ENCODE data around the gene LRBA.
"Not testable (repeated sequence)": the region's sequence is repeated elsewhere in the genome, so short reads cannot be mapped to it uniquely, and the experiment has no call there.

The LRBA gene, protein sequence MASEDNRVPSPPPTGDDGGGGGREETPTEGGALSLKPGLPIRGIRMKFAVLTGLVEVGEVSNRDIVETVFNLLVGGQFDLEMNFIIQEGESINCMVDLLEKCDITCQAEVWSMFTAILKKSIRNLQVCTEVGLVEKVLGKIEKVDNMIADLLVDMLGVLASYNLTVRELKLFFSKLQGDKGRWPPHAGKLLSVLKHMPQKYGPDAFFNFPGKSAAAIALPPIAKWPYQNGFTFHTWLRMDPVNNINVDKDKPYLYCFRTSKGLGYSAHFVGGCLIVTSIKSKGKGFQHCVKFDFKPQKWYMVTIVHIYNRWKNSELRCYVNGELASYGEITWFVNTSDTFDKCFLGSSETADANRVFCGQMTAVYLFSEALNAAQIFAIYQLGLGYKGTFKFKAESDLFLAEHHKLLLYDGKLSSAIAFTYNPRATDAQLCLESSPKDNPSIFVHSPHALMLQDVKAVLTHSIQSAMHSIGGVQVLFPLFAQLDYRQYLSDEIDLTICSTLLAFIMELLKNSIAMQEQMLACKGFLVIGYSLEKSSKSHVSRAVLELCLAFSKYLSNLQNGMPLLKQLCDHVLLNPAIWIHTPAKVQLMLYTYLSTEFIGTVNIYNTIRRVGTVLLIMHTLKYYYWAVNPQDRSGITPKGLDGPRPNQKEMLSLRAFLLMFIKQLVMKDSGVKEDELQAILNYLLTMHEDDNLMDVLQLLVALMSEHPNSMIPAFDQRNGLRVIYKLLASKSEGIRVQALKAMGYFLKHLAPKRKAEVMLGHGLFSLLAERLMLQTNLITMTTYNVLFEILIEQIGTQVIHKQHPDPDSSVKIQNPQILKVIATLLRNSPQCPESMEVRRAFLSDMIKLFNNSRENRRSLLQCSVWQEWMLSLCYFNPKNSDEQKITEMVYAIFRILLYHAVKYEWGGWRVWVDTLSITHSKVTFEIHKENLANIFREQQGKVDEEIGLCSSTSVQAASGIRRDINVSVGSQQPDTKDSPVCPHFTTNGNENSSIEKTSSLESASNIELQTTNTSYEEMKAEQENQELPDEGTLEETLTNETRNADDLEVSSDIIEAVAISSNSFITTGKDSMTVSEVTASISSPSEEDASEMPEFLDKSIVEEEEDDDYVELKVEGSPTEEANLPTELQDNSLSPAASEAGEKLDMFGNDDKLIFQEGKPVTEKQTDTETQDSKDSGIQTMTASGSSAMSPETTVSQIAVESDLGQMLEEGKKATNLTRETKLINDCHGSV (N-terminal part only)

DNA sequence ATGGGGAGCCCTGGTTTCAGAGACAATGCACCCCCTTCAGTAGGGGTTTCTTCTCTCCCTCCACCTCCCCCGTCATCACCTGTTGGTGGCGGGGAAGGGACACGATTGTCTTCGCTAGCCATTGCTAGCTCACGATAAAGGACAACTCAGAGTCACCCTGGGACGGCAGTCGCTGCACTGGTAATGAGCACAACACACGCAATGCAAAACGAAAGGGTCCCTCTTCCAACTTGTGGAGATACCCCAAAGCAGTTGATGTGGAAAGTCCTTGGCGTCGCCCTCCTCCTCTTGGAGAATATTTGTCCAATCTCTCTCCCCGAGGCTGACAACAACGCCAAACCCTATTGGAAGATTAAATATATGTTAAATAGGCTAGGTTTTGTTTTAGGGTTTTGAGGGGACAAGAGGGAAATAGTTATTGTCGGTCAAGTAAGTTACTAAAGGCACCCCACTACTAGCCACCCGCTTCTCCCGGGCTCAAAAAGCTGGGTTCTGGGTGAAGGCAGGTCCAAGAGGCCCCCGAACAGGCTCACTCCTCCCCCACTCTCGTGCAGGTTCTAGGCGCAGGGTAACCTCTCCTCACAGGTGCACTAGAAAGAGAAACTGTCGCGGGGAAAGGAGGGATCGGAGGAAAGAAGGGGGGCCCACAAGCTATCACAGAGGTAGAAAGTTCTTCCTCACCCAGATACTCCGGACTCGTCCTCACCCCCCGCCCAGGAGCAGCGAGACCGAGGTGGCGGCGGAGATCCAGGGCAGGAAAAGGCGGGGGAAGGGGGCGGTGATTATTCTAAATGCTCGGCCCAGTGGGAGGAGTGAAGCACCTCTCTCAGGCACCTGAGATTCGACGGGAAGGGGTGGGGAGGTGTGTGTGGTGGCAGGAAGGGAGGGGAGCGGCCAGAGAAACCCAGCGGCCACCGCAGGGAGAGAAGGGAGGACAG lies at the start of gene LRBA:
LRBA (minus strand) TSS at position 764 of the 938 bp plus-strand sequence; CDS start at position 122, 642 bp downstream.
- TF ChIP-seq, protein P1, sequence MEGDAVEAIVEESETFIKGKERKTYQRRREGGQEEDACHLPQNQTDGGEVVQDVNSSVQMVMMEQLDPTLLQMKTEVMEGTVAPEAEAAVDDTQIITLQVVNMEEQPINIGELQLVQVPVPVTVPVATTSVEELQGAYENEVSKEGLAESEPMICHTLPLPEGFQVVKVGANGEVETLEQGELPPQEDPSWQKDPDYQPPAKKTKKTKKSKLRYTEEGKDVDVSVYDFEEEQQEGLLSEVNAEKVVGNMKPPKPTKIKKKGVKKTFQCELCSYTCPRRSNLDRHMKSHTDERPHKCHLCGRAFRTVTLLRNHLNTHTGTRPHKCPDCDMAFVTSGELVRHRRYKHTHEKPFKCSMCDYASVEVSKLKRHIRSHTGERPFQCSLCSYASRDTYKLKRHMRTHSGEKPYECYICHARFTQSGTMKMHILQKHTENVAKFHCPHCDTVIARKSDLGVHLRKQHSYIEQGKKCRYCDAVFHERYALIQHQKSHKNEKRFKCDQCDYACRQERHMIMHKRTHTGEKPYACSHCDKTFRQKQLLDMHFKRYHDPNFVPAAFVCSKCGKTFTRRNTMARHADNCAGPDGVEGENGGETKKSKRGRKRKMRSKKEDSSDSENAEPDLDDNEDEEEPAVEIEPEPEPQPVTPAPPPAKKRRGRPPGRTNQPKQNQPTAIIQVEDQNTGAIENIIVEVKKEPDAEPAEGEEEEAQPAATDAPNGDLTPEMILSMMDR (conservative IDR thresholded peaks at IDR 0.05; ENCODE audit: low read depth, low read length): no peak
- DNase-seq (ENCODE audit: low read depth): peak; percentile 58
- peak within 1 kb of the TSS; percentile 99 for H3K4me3 ChIP-seq (ENCODE audit: low read depth, low read length)

DNA sequence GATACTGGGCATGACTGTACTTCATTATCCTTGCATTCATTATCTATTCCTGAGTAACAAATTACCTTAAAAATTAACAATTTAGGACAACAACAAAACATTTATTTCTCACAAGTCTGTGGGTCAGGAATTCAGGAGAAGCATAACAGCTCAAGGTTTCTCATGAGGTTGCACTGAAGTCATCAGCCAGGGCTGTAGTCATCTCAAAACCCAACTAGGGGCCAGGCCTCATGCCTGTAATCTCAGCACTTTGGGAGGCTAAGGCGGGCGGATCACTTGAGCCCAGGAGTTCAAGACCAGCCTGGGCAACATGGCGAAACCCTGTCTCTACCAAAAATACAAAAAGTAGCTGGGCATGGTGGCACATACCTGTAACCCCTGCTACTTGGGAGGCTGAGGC lies 48.1 kb upstream of the LRBA start:
- not testable (repeated sequence) for DNase-seq (ENCODE audit: low read depth); H3K4me3 ChIP-seq (ENCODE audit: low read depth, low read length)

DNA sequence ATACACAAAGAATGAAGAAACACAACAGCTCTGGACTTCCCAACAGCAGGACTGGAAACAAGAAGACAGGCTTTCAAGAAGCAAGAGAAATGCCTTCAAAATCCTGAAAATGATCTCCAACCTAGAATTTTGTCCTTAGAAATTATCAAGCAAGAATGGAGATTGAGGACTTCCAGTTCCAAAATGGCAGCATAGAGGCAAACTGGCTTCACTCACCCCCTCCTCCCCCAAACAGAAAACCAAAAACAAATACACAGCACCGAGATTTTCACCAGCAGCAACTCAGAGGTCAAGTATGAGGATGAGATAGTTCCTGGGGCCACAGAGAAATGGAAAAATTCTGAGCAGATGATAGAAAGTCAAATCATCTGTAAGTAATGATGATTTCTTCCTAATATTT lies 40.5 kb upstream of the LRBA start:
- DNase-seq (ENCODE audit: low read depth): no peak
- TF ChIP-seq, protein P1 (conservative IDR thresholded peaks at IDR 0.05; ENCODE audit: low read depth, low read length): no peak
- no peak overlapping the region for H3K4me3 ChIP-seq (ENCODE audit: low read depth, low read length)

DNA sequence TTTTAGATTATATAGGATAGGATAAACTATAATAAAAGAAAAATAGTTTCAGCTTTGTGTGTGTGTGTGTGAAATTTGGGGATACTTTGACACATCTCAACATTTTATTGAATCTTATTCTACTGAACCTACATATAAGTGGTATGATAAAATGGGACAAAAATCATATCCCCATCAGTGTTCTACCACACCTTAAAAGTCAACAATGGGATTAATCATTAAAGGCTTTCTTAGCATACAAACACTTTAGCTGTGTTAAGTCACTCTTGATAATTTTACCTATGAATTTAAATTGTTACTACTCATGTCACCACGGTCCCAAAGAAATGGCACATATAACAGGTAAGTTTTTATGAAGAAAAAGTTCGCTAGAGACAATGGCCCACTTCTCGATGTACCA lies 37.7 kb upstream of the LRBA start:
- no peak overlapping the region for H3K4me3 ChIP-seq (ENCODE audit: low read depth, low read length)
- DNase-seq (ENCODE audit: low read depth): no peak
- TF ChIP-seq, protein P1 (conservative IDR thresholded peaks at IDR 0.05; ENCODE audit: low read depth, low read length): no peak

DNA sequence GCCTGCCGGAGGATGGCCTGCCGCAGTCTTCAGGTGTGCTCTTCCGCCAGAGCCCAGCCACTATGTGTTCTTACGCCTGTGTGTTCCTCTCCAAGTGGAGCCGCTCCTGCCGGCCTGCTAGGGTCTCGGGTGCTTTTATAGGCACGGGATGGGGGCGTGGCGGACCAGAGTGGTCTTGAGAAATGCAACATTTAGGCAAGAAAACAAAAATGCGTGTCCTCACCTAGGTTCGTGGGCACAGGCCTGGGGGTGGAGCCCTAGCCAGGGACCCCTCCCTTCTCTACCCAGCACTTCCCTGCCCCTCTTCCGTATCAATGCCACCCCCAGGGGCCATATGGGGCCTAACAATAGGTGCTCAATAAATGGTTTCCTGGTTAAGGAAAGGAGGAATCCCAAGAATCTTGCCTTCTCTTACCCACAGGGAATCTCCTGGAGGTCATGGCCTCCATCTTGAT lies 34.4 kb upstream of the LRBA start:
- no peak overlapping the region for H3K4me3 ChIP-seq (ENCODE audit: low read depth, low read length)
- TF ChIP-seq, protein P1 (conservative IDR thresholded peaks at IDR 0.05; ENCODE audit: low read depth, low read length): no peak
- no peak for DNase-seq (ENCODE audit: low read depth)

DNA sequence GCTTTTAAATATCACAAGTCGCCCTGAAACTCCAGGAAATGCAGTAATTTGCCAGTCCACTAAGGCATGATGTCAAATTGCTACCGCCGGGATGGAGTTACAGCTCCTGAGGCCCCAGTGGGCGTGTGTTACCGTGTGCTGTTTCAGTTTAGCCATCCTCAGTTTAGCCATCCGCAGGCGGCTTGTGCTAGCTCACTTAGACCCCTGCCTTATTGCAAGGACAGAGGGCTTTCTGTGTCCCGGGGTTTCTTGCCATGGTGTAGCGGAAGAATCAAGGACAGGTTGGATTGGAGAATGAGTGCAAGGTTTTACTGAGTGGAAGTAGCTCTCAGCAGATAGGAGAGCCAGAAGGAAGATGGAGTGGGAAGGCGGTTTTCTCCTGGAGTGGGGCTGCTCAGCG lies 33.8 kb upstream of the LRBA start:
- TF ChIP-seq, protein P1 (conservative IDR thresholded peaks at IDR 0.05; ENCODE audit: low read depth, low read length): no peak
- no peak overlapping the region for H3K4me3 ChIP-seq (ENCODE audit: low read depth, low read length)
- no peak for DNase-seq (ENCODE audit: low read depth)

All from choroid plexus epithelial cell (primary cell).